Measurements from ENCODE around the gene OPA1.

DNA sequence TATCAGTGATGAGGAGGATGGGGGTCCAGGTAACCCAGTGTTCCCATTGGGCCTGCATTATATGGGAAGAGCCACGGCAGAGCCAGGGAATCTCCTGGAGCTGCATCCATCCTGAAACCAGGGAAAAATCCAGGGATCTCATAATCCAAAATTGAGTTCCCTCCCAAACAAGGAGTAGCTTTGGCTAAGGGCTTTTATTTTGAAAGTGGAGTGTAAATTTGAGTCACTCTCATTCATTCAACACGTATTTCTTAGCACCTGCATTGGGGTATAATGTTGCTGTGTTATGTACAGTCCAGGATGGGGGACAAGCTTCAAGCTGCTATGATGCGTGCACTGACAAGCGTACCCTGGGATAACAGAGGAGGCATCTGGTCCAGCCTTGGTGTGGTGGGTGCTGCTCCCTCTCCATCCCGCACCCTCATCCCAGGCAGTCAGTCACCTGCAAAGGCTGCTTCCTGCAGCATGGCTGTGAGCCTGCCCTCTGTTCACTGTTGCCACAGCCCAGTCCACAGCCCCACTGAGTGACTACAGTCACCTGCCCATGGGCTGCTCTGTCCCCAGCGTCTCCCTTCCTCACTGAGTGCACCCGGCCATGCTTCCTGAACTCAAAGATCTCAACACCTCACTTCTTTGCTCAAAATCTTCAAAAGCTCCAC, 135.6 kb downstream of the OPA1 start:
- TF ChIP-seq, protein P1, sequence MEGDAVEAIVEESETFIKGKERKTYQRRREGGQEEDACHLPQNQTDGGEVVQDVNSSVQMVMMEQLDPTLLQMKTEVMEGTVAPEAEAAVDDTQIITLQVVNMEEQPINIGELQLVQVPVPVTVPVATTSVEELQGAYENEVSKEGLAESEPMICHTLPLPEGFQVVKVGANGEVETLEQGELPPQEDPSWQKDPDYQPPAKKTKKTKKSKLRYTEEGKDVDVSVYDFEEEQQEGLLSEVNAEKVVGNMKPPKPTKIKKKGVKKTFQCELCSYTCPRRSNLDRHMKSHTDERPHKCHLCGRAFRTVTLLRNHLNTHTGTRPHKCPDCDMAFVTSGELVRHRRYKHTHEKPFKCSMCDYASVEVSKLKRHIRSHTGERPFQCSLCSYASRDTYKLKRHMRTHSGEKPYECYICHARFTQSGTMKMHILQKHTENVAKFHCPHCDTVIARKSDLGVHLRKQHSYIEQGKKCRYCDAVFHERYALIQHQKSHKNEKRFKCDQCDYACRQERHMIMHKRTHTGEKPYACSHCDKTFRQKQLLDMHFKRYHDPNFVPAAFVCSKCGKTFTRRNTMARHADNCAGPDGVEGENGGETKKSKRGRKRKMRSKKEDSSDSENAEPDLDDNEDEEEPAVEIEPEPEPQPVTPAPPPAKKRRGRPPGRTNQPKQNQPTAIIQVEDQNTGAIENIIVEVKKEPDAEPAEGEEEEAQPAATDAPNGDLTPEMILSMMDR (IDR thresholded peaks at IDR 0.05) = no peak
- no peak for TF ChIP-seq POLR2A (IDR thresholded peaks at IDR 0.05)

All from esophagus squamous epithelium (tissue), 4 donors.